Transverse colon (tissue), 4 donors: ENCODE measurements around the gene CCDC63.

Source experiments
- POLR2A ChIP-seq: fragments of 450-650 bp; IDR thresholded peaks from one replicate; pipeline ENCODE4 v1.6.1; 2016; ENCODE audit warnings: antibody characterized with exemption, mild to moderate bottlenecking, moderate library complexity
- POLR2AphosphoS5 ChIP-seq, 3 donors: sonication (generic); formaldehyde crosslinking; IDR thresholded peaks; one replicate each; pipeline ENCODE4 v1.6.1; 2016; ENCODE audit warnings: antibody characterized with exemption in 3 of 3
- TF ChIP-seq, protein P1 (sequence below), 5 experiments: fragments of 200-600 bp in 3 of 5; fragments of 450-650 bp in 2 of 5; sonication (generic) in 3 of 5; IDR thresholded peaks; 1 replicate in 2 of 5; 2 replicates in 3 of 5; pipeline ENCODE4 v1.5.1; 2016 to 2017; ENCODE audit warnings: antibody characterized with exemption in 5 of 5, inconsistent platforms in 3 of 5, mild to moderate bottlenecking in 2 of 5, moderate library complexity in 1 of 5

DNA sequence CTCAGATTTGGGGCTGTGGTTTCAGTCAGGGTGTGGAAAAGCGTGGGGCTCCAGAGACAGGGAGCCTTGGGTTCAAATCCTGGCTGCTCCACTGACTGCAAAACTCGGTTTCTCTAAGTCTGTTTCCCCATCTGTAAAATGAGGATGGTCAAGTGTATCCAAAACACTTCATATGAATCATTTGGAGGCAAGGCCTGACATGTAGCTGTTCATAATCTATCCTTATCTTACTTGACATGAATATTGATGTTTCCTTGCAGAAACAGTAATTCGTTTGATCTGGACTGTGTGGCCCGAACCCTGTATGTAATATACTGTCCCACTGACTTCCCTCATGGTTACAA lies 1.5 kb upstream of the CCDC63 start:
- TF ChIP-seq, protein P1, sequence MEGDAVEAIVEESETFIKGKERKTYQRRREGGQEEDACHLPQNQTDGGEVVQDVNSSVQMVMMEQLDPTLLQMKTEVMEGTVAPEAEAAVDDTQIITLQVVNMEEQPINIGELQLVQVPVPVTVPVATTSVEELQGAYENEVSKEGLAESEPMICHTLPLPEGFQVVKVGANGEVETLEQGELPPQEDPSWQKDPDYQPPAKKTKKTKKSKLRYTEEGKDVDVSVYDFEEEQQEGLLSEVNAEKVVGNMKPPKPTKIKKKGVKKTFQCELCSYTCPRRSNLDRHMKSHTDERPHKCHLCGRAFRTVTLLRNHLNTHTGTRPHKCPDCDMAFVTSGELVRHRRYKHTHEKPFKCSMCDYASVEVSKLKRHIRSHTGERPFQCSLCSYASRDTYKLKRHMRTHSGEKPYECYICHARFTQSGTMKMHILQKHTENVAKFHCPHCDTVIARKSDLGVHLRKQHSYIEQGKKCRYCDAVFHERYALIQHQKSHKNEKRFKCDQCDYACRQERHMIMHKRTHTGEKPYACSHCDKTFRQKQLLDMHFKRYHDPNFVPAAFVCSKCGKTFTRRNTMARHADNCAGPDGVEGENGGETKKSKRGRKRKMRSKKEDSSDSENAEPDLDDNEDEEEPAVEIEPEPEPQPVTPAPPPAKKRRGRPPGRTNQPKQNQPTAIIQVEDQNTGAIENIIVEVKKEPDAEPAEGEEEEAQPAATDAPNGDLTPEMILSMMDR (IDR thresholded peaks at IDR 0.05), result no peak
- TF ChIP-seq POLR2A, result no peak
- TF ChIP-seq POLR2AphosphoS5 (IDR thresholded peaks at IDR 0.05), result no peak
